ENCODE data around the gene C3orf18.

DNA sequence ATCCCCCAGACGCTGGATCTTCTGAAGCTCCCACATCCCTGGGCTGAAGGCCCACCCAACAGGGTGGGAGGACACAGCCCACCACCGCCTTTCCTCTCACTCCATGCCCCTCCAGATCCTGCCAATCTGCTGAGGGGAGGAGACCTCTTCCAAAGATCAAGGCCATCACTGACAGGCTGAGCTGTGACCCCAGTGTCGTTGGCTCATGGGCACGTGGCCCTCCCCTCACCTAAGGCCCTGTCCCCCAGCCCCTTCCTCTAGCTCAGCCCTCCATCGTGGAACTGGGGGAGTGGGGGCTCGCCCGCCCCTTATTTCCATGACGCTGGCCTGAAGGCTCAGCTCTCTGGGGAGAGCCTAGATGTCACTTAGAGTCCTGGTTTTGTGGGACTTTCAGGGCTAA, 10.4 kb downstream of the C3orf18 start:
- TF ChIP-seq, protein P1, sequence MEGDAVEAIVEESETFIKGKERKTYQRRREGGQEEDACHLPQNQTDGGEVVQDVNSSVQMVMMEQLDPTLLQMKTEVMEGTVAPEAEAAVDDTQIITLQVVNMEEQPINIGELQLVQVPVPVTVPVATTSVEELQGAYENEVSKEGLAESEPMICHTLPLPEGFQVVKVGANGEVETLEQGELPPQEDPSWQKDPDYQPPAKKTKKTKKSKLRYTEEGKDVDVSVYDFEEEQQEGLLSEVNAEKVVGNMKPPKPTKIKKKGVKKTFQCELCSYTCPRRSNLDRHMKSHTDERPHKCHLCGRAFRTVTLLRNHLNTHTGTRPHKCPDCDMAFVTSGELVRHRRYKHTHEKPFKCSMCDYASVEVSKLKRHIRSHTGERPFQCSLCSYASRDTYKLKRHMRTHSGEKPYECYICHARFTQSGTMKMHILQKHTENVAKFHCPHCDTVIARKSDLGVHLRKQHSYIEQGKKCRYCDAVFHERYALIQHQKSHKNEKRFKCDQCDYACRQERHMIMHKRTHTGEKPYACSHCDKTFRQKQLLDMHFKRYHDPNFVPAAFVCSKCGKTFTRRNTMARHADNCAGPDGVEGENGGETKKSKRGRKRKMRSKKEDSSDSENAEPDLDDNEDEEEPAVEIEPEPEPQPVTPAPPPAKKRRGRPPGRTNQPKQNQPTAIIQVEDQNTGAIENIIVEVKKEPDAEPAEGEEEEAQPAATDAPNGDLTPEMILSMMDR (IDR thresholded peaks at IDR 0.05; ENCODE audit: insufficient read depth, low read length): no peak
- no peak for TF ChIP-seq POLR2AphosphoS5 (IDR thresholded peaks at IDR 0.05; ENCODE audit: low read depth)
- TF ChIP-seq SPI1 (IDR thresholded peaks at IDR 0.05; ENCODE audit: borderline replicate concordance, low read depth): no peak

All from HL-60 (cell line).